Activated naive CD4-positive, alpha-beta T cell treated with anti-CD3 and anti-CD28 coated beads for 36 hours (primary cell): ENCODE data around the gene COL12A1. TPM values are rescaled to one million over a fixed set of nuclear protein-coding genes. Genes with fewer than 3 reads are reported as not detected.

ENCODE experiments used
- CTCF ChIA-PET: fragments of 350-600 bp; sonication (Branson Sonifier 250); formaldehyde crosslinking; loops from one replicate; lab custom pipeline; 2021; ENCODE audit warnings: antibody characterized with exemption; lab: Charles Lee
- DNase-seq: peaks from one replicate; pipeline ENCODE4 v3.0.0-alpha.2; 2020
- H3K27ac Mint-ChIP-seq: one replicate; pipeline ENCODE4 v1.8.0; 2021; ENCODE audit warnings: mild to moderate bottlenecking, mixed read lengths
- H3K27me3 Mint-ChIP-seq: one replicate; pipeline ENCODE4 v1.8.0; 2021; ENCODE audit warnings: low read depth, mixed read lengths
- H3K36me3 Mint-ChIP-seq: one replicate; pipeline ENCODE4 v1.8.0; 2021; ENCODE audit warnings: low read depth, mixed read lengths
- H3K4me1 Mint-ChIP-seq: one replicate; pipeline ENCODE4 v1.8.0; 2021; ENCODE audit warnings: low read depth, mixed read lengths
- H3K4me3 Mint-ChIP-seq: one replicate; pipeline ENCODE4 v1.8.0; 2021; ENCODE audit warnings: mild to moderate bottlenecking, moderate library complexity, mixed read lengths
- H3K9me3 Mint-ChIP-seq: one replicate; pipeline ENCODE4 v1.8.0; 2021; ENCODE audit warnings: mixed read lengths
- intact Hi-C: fragments of 100-400 bp; cut with micrococcal nuclease; formaldehyde crosslinking; loops from one replicate; pipeline ENCODE4 v1.15.1; 2023
- total RNA-seq, 2 experiments: library from RNA; stranded (reverse); gene quantifications; one replicate each; pipeline ENCODE4 v1.2.3, GENCODE V29; 2021

The COL12A1 gene
- total RNA-seq, 2 experiments from 2014 or later = 0.05 TPM; not detected in 1

- intact Hi-C loops = no loop called here
- Mint-ChIP-seq H3K4me1 (no peaks in the 10 kb centered on the region), H3K9me3 (no peaks in the 10 kb centered on the region), H3K36me3 (no peaks in the 10 kb centered on the region), H3K27ac (no peak overlapping the region), H3K27me3 (no peaks in the 10 kb centered on the region), H3K4me3 (no peak overlapping the region)
- DNase-seq = no peak
- CTCF ChIA-PET = interaction anchor here (1.3 kb wide), 1 partner anchor 100 kb away, joined by 4 read pairs; no protein-coding TSS in a partner anchor
Observed at GRCh38 chr6:75103431-75103830, 102.4 kb downstream of the COL12A1 start.

- Mint-ChIP-seq H3K4me3 (no peak overlapping the region), H3K27ac (no peak overlapping the region), H3K9me3 (no peaks in the 10 kb centered on the region), H3K27me3 (no peaks in the 10 kb centered on the region), H3K4me1 (no peaks in the 10 kb centered on the region), H3K36me3 (no peaks in the 10 kb centered on the region)
- no peak for DNase-seq
- intact Hi-C loops = no loop called here
- CTCF ChIA-PET = no interaction called here
Observed at GRCh38 chr6:75102301-75102700, 103.6 kb downstream of the COL12A1 start.

- H3K4me1 Mint-ChIP-seq = no peaks in the 10 kb centered on the region
- no peaks in the 10 kb centered on the region for H3K36me3 Mint-ChIP-seq
- H3K27me3 Mint-ChIP-seq = no peaks in the 10 kb centered on the region
- no peak overlapping the region for H3K4me3 Mint-ChIP-seq
- H3K27ac Mint-ChIP-seq = no peak overlapping the region
- CTCF ChIA-PET = no interaction called here
- no peaks in the 10 kb centered on the region for H3K9me3 Mint-ChIP-seq
- no peak for DNase-seq
- intact Hi-C loops = no loop called here
Observed at GRCh38 chr6:75101896-75102295, 104.0 kb downstream of the COL12A1 start.

- H3K36me3 Mint-ChIP-seq = no peaks in the 10 kb centered on the region
- CTCF ChIA-PET = no interaction called here
- H3K4me3 Mint-ChIP-seq = no peak overlapping the region
- H3K9me3 Mint-ChIP-seq = no peaks in the 10 kb centered on the region
- intact Hi-C loops = no loop called here
- DNase-seq = no peak
- H3K27me3 Mint-ChIP-seq = no peaks in the 10 kb centered on the region
- H3K27ac Mint-ChIP-seq = no peak overlapping the region
- H3K4me1 Mint-ChIP-seq = no peaks in the 10 kb centered on the region
Observed at GRCh38 chr6:75098709-75099108, 107.1 kb downstream of the COL12A1 start.

- CTCF ChIA-PET = no interaction called here
- no peak for DNase-seq
- Mint-ChIP-seq H3K36me3 (no peaks in the 10 kb centered on the region), H3K27me3 (no peaks in the 10 kb centered on the region), H3K4me1 (no peaks in the 10 kb centered on the region), H3K9me3 (no peaks in the 10 kb centered on the region), H3K4me3 (no peak overlapping the region), H3K27ac (no peak overlapping the region)
- intact Hi-C loops = no loop called here
Observed at GRCh38 chr6:75096966-75097365, 108.9 kb downstream of the COL12A1 start.

- no peaks in the 10 kb centered on the region for H3K4me1 Mint-ChIP-seq
Observed at GRCh38 chr6:75094614-75095200, 111.1 kb downstream of the COL12A1 start.

GRCh38 chr6:75091467-75092190 is 114.2 kb downstream of the COL12A1 start:
- H3K9me3 Mint-ChIP-seq = no peaks in the 10 kb centered on the region
- peaks cover 2% of the 10 kb centered on the region for H3K27me3 Mint-ChIP-seq
- CTCF ChIA-PET = no interaction called here
- H3K4me3 Mint-ChIP-seq = no peak overlapping the region
- no peak overlapping the region for H3K27ac Mint-ChIP-seq
- intact Hi-C loops = no loop called here
- no peak for DNase-seq
- H3K4me1 Mint-ChIP-seq = no peaks in the 10 kb centered on the region
- no peaks in the 10 kb centered on the region for H3K36me3 Mint-ChIP-seq

More at GRCh38 chr6:75094614-75095200, 111.1 kb downstream of the COL12A1 start:
- no peak overlapping the region for H3K27ac Mint-ChIP-seq
- no peak overlapping the region for H3K4me3 Mint-ChIP-seq
- no peaks in the 10 kb centered on the region for H3K27me3 Mint-ChIP-seq
- H3K36me3 Mint-ChIP-seq = no peaks in the 10 kb centered on the region
- intact Hi-C loops = no loop called here
- CTCF ChIA-PET = no interaction called here
- H3K9me3 Mint-ChIP-seq = no peaks in the 10 kb centered on the region
- DNase-seq = no peak

- DNase-seq = no peak
- CTCF ChIA-PET = no interaction called here
- Mint-ChIP-seq H3K36me3 (no peaks in the 10 kb centered on the region), H3K4me1 (no peaks in the 10 kb centered on the region), H3K4me3 (no peak overlapping the region), H3K9me3 (no peaks in the 10 kb centered on the region), H3K27me3 (peaks cover 5% of the 10 kb centered on the region), H3K27ac (no peak overlapping the region)
- intact Hi-C loops = no loop called here
Observed at GRCh38 chr6:75090576-75090975, 115.3 kb downstream of the COL12A1 start.

GRCh38 chr6:75089921-75090320 is 115.9 kb downstream of the COL12A1 start:
- intact Hi-C loops = no loop called here
- DNase-seq = no peak
- H3K27ac Mint-ChIP-seq = no peak overlapping the region
- CTCF ChIA-PET = no interaction called here
- peaks cover 9% of the 10 kb centered on the region for H3K27me3 Mint-ChIP-seq
- H3K4me1 Mint-ChIP-seq = peaks cover 2% of the 10 kb centered on the region
- H3K9me3 Mint-ChIP-seq = no peaks in the 10 kb centered on the region
- H3K36me3 Mint-ChIP-seq = no peaks in the 10 kb centered on the region
- H3K4me3 Mint-ChIP-seq = no peak overlapping the region

GRCh38 chr6:75089151-75089897 is 116.5 kb downstream of the COL12A1 start:
- Mint-ChIP-seq H3K4me1 (peaks cover 7% of the 10 kb centered on the region), H3K4me3 (no peak overlapping the region), H3K27me3 (peaks cover 15% of the 10 kb centered on the region), H3K36me3 (no peaks in the 10 kb centered on the region), H3K9me3 (no peaks in the 10 kb centered on the region), H3K27ac (no peak overlapping the region)
- intact Hi-C loops = no loop called here
- CTCF ChIA-PET = no interaction called here
- DNase-seq = no peak

GRCh38 chr6:75085931-75086635 is 119.8 kb downstream of the COL12A1 start:
- peaks cover 7% of the 10 kb centered on the region for H3K4me1 Mint-ChIP-seq
- CTCF ChIA-PET = no interaction called here
- DNase-seq = no peak
- intact Hi-C loops = no loop called here
- H3K27me3 Mint-ChIP-seq = peaks cover 17% of the 10 kb centered on the region
- no peak overlapping the region for H3K4me3 Mint-ChIP-seq
- no peak overlapping the region for H3K27ac Mint-ChIP-seq
- no peaks in the 10 kb centered on the region for H3K9me3 Mint-ChIP-seq
- no peaks in the 10 kb centered on the region for H3K36me3 Mint-ChIP-seq

- CTCF ChIA-PET = interaction anchor here (0.6 to 1.1 kb wide), 2 partner anchors 116 to 122 kb away, joined by 3 to 4 read pairs; no protein-coding TSS in a partner anchor
- H3K4me3 Mint-ChIP-seq = no peak overlapping the region
- peaks cover 7% of the 10 kb centered on the region for H3K4me1 Mint-ChIP-seq
- H3K27me3 Mint-ChIP-seq = peaks cover 17% of the 10 kb centered on the region
- H3K36me3 Mint-ChIP-seq = no peaks in the 10 kb centered on the region
- intact Hi-C loops = no loop called here
- no peak overlapping the region for H3K27ac Mint-ChIP-seq
- H3K9me3 Mint-ChIP-seq = no peaks in the 10 kb centered on the region
- no peak for DNase-seq
Observed at GRCh38 chr6:75084872-75085381, 120.9 kb downstream of the COL12A1 start.
